Skeletal muscle satellite cell (primary cell): Measurements from ENCODE around the gene RIOK3.
"Not testable (repeated sequence)": the region's sequence is repeated elsewhere in the genome, so short reads cannot be mapped to it uniquely, and the experiment has no call there.

Experiments used
- H3K27me3 ChIP-seq: 2 replicates; pipeline ENCODE4 v1.7.0; 2013; ENCODE audit warnings: low read length; ENCODE audit not compliant: control insufficient read depth, insufficient read depth
- H3K36me3 ChIP-seq: 2 replicates; pipeline ENCODE4 v1.7.0; 2013; ENCODE audit warnings: mild to moderate bottlenecking, control low read depth, low read length; ENCODE audit not compliant: insufficient read depth
- H3K4me1 ChIP-seq: 2 replicates; pipeline ENCODE4 v1.7.0; 2013; ENCODE audit warnings: low read length; ENCODE audit not compliant: control insufficient read depth, insufficient read depth
- H3K4me2 ChIP-seq: 2 replicates; pipeline ENCODE4 v1.7.0; 2013; ENCODE audit warnings: mild to moderate bottlenecking, low read length
- H3K4me3 ChIP-seq: 2 replicates; pipeline ENCODE4 v1.7.0; 2013; ENCODE audit warnings: low read length
- H3K9ac ChIP-seq: 2 replicates; pipeline ENCODE4 v1.7.0; 2013; ENCODE audit warnings: mild to moderate bottlenecking, low read depth, low read length, moderate library complexity
- H3K9me3 ChIP-seq: replicated peaks from 2 replicates; pipeline ENCODE4 v1.7.0; 2013; ENCODE audit warnings: mild to moderate bottlenecking, control low read depth, low read length

Gene RIOK3

GRCh38 chr18:23484561-23485182 is 31.6 kb downstream of the RIOK3 start:
- no peak overlapping the region for H3K4me2 ChIP-seq
- H3K27me3 ChIP-seq = no peaks in the 10 kb centered on the region
- H3K4me1 ChIP-seq = peaks cover 9% of the 10 kb centered on the region
- no peak overlapping the region for H3K4me3 ChIP-seq
- peaks cover 22% of the 10 kb centered on the region for H3K36me3 ChIP-seq
- H3K9me3 ChIP-seq = no peaks in the 10 kb centered on the region
- no peak overlapping the region for H3K9ac ChIP-seq

GRCh38 chr18:23485386-23485785 is 32.3 kb downstream of the RIOK3 start:
- Histone ChIP-seq H3K4me3 (no peak overlapping the region), H3K9me3 (no peaks in the 10 kb centered on the region), H3K27me3 (no peaks in the 10 kb centered on the region), H3K4me1 (peaks cover 9% of the 10 kb centered on the region), H3K36me3 (peaks cover 15% of the 10 kb centered on the region), H3K4me2 (no peak overlapping the region), H3K9ac (no peak overlapping the region)

GRCh38 chr18:23487738-23488570 is 34.9 kb downstream of the RIOK3 start:
- Histone ChIP-seq H3K9ac (no peak overlapping the region), H3K27me3 (no peaks in the 10 kb centered on the region), H3K4me3 (no peak overlapping the region)

GRCh38 chr18:23489586-23489985 is 36.5 kb downstream of the RIOK3 start:
- not testable (repeated sequence) for H3K36me3 ChIP-seq, H3K4me1 ChIP-seq, H3K9ac ChIP-seq, H3K4me2 ChIP-seq, H3K27me3 ChIP-seq, H3K4me3 ChIP-seq, H3K9me3 ChIP-seq

More at GRCh38 chr18:23487738-23488570, 34.9 kb downstream of the RIOK3 start:
- H3K36me3 ChIP-seq = no peaks in the 10 kb centered on the region
- H3K9me3 ChIP-seq = no peaks in the 10 kb centered on the region
- peak overlapping the region; percentile 51 for H3K4me2 ChIP-seq
- peaks cover 9% of the 10 kb centered on the region for H3K4me1 ChIP-seq

GRCh38 chr18:23493654-23494053 is 40.6 kb downstream of the RIOK3 start:
- Histone ChIP-seq H3K27me3 (no peaks in the 10 kb centered on the region), H3K9ac (no peak overlapping the region), H3K9me3 (no peaks in the 10 kb centered on the region), H3K4me3 (no peak overlapping the region), H3K4me1 (no peaks in the 10 kb centered on the region), H3K36me3 (no peaks in the 10 kb centered on the region), H3K4me2 (no peak overlapping the region)

GRCh38 chr18:23494992-23495391 is 41.9 kb downstream of the RIOK3 start:
- H3K9ac ChIP-seq = no peak overlapping the region
- no peaks in the 10 kb centered on the region for H3K4me1 ChIP-seq
- H3K4me3 ChIP-seq = no peak overlapping the region

GRCh38 chr18:23495723-23496440 is 42.8 kb downstream of the RIOK3 start:
- H3K9ac ChIP-seq = no peak overlapping the region
- no peaks in the 10 kb centered on the region for H3K9me3 ChIP-seq
- no peaks in the 10 kb centered on the region for H3K36me3 ChIP-seq
- H3K27me3 ChIP-seq = no peaks in the 10 kb centered on the region
- no peaks in the 10 kb centered on the region for H3K4me1 ChIP-seq
- no peak overlapping the region for H3K4me2 ChIP-seq
- H3K4me3 ChIP-seq = no peak overlapping the region

More at GRCh38 chr18:23494992-23495391, 41.9 kb downstream of the RIOK3 start:
- Histone ChIP-seq H3K4me2 (no peak overlapping the region), H3K27me3 (no peaks in the 10 kb centered on the region), H3K36me3 (no peaks in the 10 kb centered on the region), H3K9me3 (no peaks in the 10 kb centered on the region)

- Histone ChIP-seq H3K27me3 (no peaks in the 10 kb centered on the region), H3K4me2 (no peak overlapping the region), H3K9me3 (no peaks in the 10 kb centered on the region), H3K9ac (no peak overlapping the region), H3K4me1 (peaks cover 5% of the 10 kb centered on the region), H3K36me3 (no peaks in the 10 kb centered on the region), H3K4me3 (no peak overlapping the region)
These were observed 45.0 kb downstream of the RIOK3 start for GRCh38 chr18:23498117-23498516.

GRCh38 chr18:23498877-23499276 is 45.8 kb downstream of the RIOK3 start:
- H3K9ac ChIP-seq = no peak overlapping the region

GRCh38 chr18:23499291-23499781 is 46.2 kb downstream of the RIOK3 start:
- Histone ChIP-seq H3K27me3 (no peaks in the 10 kb centered on the region), H3K4me1 (peaks cover 9% of the 10 kb centered on the region), H3K4me3 (no peak overlapping the region), H3K9ac (no peak overlapping the region), H3K9me3 (no peaks in the 10 kb centered on the region), H3K36me3 (no peaks in the 10 kb centered on the region), H3K4me2 (no peak overlapping the region)

More at GRCh38 chr18:23498877-23499276, 45.8 kb downstream of the RIOK3 start:
- Histone ChIP-seq H3K4me2 (no peak overlapping the region), H3K4me1 (peaks cover 5% of the 10 kb centered on the region), H3K36me3 (no peaks in the 10 kb centered on the region), H3K4me3 (no peak overlapping the region), H3K9me3 (no peaks in the 10 kb centered on the region), H3K27me3 (no peaks in the 10 kb centered on the region)

GRCh38 chr18:23501626-23502025 is 48.5 kb downstream of the RIOK3 start:
- Histone ChIP-seq H3K4me2 (no peak overlapping the region), H3K4me3 (no peak overlapping the region), H3K36me3 (peaks cover 5% of the 10 kb centered on the region), H3K9me3 (no peaks in the 10 kb centered on the region), H3K4me1 (peaks cover 14% of the 10 kb centered on the region), H3K9ac (no peak overlapping the region), H3K27me3 (no peaks in the 10 kb centered on the region)
